CD14-positive monocyte (primary cell): Measurements from ENCODE around the gene NECTIN1. TPM values are rescaled to one million over a fixed set of nuclear protein-coding genes. Genes with fewer than 3 reads are reported as not detected.

Experiments used
- DNase-seq, 3 donors: peaks; one replicate each; pipeline ENCODE4 v3.0.0-alpha.2; 2011 to 2022
- H2AFZ ChIP-seq: 2 replicates; pipeline ENCODE4 v1.6.0; 2012; ENCODE audit warnings: mild to moderate bottlenecking, low read depth, low read length, inconsistent platforms; ENCODE audit not compliant: insufficient read depth, poor library complexity, severe bottlenecking
- H3K27ac ChIP-seq, 2 donors: 1 replicate in 1 of 2; 2 replicates in 1 of 2; pipeline ENCODE4 v1.5.1; 2012 to 2013; ENCODE audit warnings: low read length in 2 of 2, control low read depth in 1 of 2, inconsistent platforms in 1 of 2, low read depth in 1 of 2, mild to moderate bottlenecking in 1 of 2
- H3K27me3 ChIP-seq, 2 donors: one replicate each; pipeline versions ENCODE4 v1.6.0 to v1.6.1; 2011 to 2013; ENCODE audit warnings: low read length in 2 of 2; ENCODE audit not compliant: control insufficient read depth in 2 of 2, insufficient read depth in 2 of 2
- H3K36me3 ChIP-seq, 2 donors: replicated peaks in 1 of 2; 1 replicate in 1 of 2; 2 replicates in 1 of 2; pipeline versions ENCODE4 v1.5.1 to v1.6.1; 2012 to 2013; ENCODE audit warnings: low read length in 2 of 2, control low read depth in 1 of 2, inconsistent platforms in 1 of 2, mild to moderate bottlenecking in 1 of 2; ENCODE audit not compliant: insufficient read depth in 2 of 2, control insufficient read depth in 1 of 2
- H3K4me1 ChIP-seq, 2 donors: 1 replicate in 1 of 2; 2 replicates in 1 of 2; pipeline versions ENCODE4 v1.5.1 to v1.6.1; 2012 to 2013; ENCODE audit warnings: low read length in 2 of 2, control low read depth in 1 of 2, inconsistent platforms in 1 of 2, mild to moderate bottlenecking in 1 of 2, moderate library complexity in 1 of 2; ENCODE audit not compliant: insufficient read depth in 2 of 2, control insufficient read depth in 1 of 2
- H3K4me2 ChIP-seq: replicated peaks from 2 replicates; pipeline ENCODE3; 2012; ENCODE audit warnings: low read length, moderate library complexity, mild to moderate bottlenecking; ENCODE audit not compliant: poor library complexity, severe bottlenecking; ENCODE audit errors: extremely low read depth
- H3K4me3 ChIP-seq, 3 experiments: fragments of 200-600 bp in 1 of 3; sonication (generic) in 1 of 3; replicated peaks in 1 of 3; 1 replicate in 2 of 3; 2 replicates in 1 of 3; pipeline ENCODE4 v1.5.1; 2011 to 2013; ENCODE audit warnings: low read length in 3 of 3, mild to moderate bottlenecking in 3 of 3, control low read depth in 2 of 3, low read depth in 2 of 3, inconsistent platforms in 1 of 3, moderate library complexity in 1 of 3
- H3K79me2 ChIP-seq: 2 replicates; pipeline ENCODE4 v1.6.0; 2012; ENCODE audit warnings: mild to moderate bottlenecking, control low read depth, inconsistent platforms, low read length, moderate library complexity; ENCODE audit not compliant: insufficient read depth
- H3K9ac ChIP-seq: 2 replicates; pipeline ENCODE4 v1.6.0; 2017; ENCODE audit warnings: low read length, mild to moderate bottlenecking; ENCODE audit not compliant: insufficient read depth, poor library complexity, severe bottlenecking
- H3K9me3 ChIP-seq, 2 donors: replicated peaks in 1 of 2; 1 replicate in 1 of 2; 2 replicates in 1 of 2; pipeline versions ENCODE4 v1.5.1 to v1.6.1; 2012 to 2013; ENCODE audit warnings: low read length in 2 of 2, control low read depth in 1 of 2; ENCODE audit not compliant: control insufficient read depth in 1 of 2, insufficient read depth in 1 of 2
- H4K20me1 ChIP-seq: 2 replicates; pipeline ENCODE4 v1.6.0; 2012; ENCODE audit warnings: mild to moderate bottlenecking, low read length, control low read depth, moderate library complexity; ENCODE audit not compliant: insufficient read depth
- H3K27ac Mint-ChIP-seq, 7 donors: one replicate each; pipeline ENCODE4 v1.8.0; 2020; ENCODE audit warnings: mild to moderate bottlenecking in 7 of 7, mixed read lengths in 7 of 7, moderate library complexity in 6 of 7, inconsistent platforms in 2 of 7
- H3K27me3 Mint-ChIP-seq, 3 donors: one replicate each; pipeline ENCODE4 v1.8.0; 2021 to 2022; ENCODE audit warnings: low read depth in 3 of 3, mild to moderate bottlenecking in 3 of 3, mixed read lengths in 3 of 3, moderate library complexity in 3 of 3, inconsistent platforms in 1 of 3
- H3K36me3 Mint-ChIP-seq, 2 donors: one replicate each; pipeline ENCODE4 v1.8.0; 2020; ENCODE audit warnings: mixed read lengths in 2 of 2, inconsistent platforms in 1 of 2, mild to moderate bottlenecking in 1 of 2
- H3K4me1 Mint-ChIP-seq: one replicate; pipeline ENCODE4 v1.8.0; 2020; ENCODE audit warnings: mild to moderate bottlenecking, mixed read lengths
- H3K4me3 Mint-ChIP-seq, 2 donors: one replicate each; pipeline ENCODE4 v1.8.0; 2020; ENCODE audit warnings: mild to moderate bottlenecking in 2 of 2, mixed read lengths in 2 of 2, moderate library complexity in 1 of 2
- H3K9me3 Mint-ChIP-seq, 7 donors: one replicate each; pipeline ENCODE4 v1.8.0; 2020 to 2022; ENCODE audit warnings: mixed read lengths in 7 of 7, mild to moderate bottlenecking in 6 of 7, moderate library complexity in 6 of 7, inconsistent platforms in 2 of 7
- WGBS: methylation state at CpG from one replicate; pipeline ENCODE4 v1.1.5; 2013; ENCODE audit warnings: missing lambda C conversion rate; ENCODE audit not compliant: insufficient coverage; 5-methylcytosine and 5-hydroxymethylcytosine counted together
- intact Hi-C, 2 donors: fragments of 100-400 bp; cut with micrococcal nuclease; formaldehyde crosslinking; loops; one replicate each; pipeline versions ENCODE4 v1.15.0 to v1.15.1; 2023
- polyA plus RNA-seq, 3 donors: library from polyadenylated mRNA; depleted of rRNA in 1 of 3; unstranded in 2 of 3; stranded (reverse) in 1 of 3; fragments of 300-500 nt in 2 of 3; fragments of >200 nt in 1 of 3; fragmentation: Illumina TruSeq in 2 of 3; gene quantifications; 1 replicate in 2 of 3; 2 replicates in 1 of 3; pipeline ENCODE4 v1.2.3, GENCODE V29; 2012 to 2021
- TF ChIP-seq, protein P1 (sequence below): fragments of 200-600 bp; IDR thresholded peaks from one replicate; pipeline ENCODE4 v1.8.0; 2022; ENCODE audit warnings: antibody characterized with exemption, mild to moderate bottlenecking

The NECTIN1 gene
- polyA plus RNA-seq, 3 donors, result 0.53 to 8.3 (median 0.85) TPM

DNA sequence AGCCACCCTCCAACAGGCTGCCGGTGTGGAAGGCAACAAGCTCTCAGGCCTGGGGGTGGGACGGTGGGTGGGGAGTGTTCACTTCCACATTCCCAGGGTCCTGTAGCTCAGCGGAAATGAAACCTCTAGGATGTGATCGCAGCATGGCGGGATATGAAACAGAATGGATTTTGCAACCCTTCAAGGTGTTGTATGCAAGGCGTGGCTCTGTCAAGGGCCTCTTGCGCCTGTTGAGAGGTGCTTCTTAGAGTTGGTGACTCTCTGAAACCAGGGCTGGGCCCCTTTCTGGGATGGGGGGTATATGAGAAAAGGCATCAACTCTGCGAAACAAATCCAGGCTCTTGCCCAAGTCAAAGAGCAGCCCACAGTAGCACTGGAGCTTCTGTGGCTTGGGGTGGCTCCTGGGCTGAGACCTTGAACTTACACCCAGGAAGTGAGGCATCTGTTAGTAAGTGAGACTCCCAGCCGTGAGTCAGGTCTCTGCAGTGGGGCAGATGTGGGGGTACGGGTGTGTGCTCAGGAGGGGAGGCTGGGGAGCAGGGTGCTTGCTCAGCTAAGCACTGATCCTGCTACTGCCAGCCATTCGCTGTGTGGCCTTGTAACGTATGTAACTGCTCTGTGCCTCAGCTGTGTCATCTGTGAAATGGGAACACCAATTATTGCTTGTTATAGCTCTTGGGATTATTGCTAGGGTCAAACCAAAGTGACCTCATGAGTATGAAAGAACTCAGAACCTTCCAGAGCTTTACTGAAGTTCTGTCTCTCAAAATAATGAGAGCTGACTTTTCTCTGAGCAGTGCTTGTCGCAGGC lies 28.3 kb downstream of the NECTIN1 start:
- H3K79me2 ChIP-seq, result no peaks in the 10 kb centered on the region
- peaks cover 6% of the 10 kb centered on the region for H4K20me1 ChIP-seq
- H3K4me1 Mint-ChIP-seq, result peaks cover 23% of the 10 kb centered on the region
- H3K4me2 ChIP-seq, result no peak overlapping the region
- no peak overlapping the region for H3K9ac ChIP-seq
- peaks cover 8 to 15% of the 10 kb centered on the region in 2 donors for H3K4me1 ChIP-seq
- no peaks in the 10 kb centered on the region for H3K9me3 ChIP-seq
- peaks cover 0 to 2% (median 0%) of the 10 kb centered on the region in 7 donors for H3K9me3 Mint-ChIP-seq
- H3K36me3 Mint-ChIP-seq, result peaks cover 3 to 12% of the 10 kb centered on the region in 2 donors
- H3K4me3 Mint-ChIP-seq, result no peak overlapping the region
- H3K27me3 ChIP-seq, result no peaks in the 10 kb centered on the region
- DNase-seq, result no peak
- H3K4me3 ChIP-seq, result no peak overlapping the region
- no peaks in the 10 kb centered on the region for H3K27me3 Mint-ChIP-seq
- no peak overlapping the region for H3K27ac Mint-ChIP-seq
- TF ChIP-seq, protein P1, sequence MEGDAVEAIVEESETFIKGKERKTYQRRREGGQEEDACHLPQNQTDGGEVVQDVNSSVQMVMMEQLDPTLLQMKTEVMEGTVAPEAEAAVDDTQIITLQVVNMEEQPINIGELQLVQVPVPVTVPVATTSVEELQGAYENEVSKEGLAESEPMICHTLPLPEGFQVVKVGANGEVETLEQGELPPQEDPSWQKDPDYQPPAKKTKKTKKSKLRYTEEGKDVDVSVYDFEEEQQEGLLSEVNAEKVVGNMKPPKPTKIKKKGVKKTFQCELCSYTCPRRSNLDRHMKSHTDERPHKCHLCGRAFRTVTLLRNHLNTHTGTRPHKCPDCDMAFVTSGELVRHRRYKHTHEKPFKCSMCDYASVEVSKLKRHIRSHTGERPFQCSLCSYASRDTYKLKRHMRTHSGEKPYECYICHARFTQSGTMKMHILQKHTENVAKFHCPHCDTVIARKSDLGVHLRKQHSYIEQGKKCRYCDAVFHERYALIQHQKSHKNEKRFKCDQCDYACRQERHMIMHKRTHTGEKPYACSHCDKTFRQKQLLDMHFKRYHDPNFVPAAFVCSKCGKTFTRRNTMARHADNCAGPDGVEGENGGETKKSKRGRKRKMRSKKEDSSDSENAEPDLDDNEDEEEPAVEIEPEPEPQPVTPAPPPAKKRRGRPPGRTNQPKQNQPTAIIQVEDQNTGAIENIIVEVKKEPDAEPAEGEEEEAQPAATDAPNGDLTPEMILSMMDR, result no peak
- no peaks in the 10 kb centered on the region for H3K36me3 ChIP-seq
- intact Hi-C loops, result no loop called here
- no peak overlapping the region for H3K27ac ChIP-seq
- 64% methylated on average over 11 of the region's 13 CpGs for whole genome bisulfite sequencing
- H2AFZ ChIP-seq, result no peak overlapping the region

DNA sequence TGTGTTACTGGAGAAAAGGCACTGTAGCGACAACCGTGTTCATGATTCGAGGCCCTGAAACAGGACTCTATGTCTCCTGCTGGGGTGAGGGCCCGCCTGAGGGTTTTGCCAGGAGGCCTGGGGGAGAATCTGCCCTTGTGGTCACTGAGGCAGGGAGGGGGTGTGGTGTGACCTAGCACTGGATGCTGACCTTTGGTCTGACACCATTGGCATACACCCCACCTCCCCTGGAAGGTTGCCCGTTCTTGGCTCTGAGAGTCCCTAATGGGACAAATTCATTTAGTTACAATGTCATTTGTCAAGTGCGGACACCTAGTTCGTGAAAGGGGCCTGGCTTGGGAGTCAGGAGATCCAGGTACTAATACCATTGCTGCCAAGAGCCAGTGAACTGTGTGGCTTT lies 29.0 kb downstream of the NECTIN1 start:
- DNase-seq, result no peak
- H3K36me3 Mint-ChIP-seq, result peaks cover 3 to 8% of the 10 kb centered on the region in 2 donors
- peaks cover 6 to 10% of the 10 kb centered on the region in 2 donors for H3K4me1 ChIP-seq
- 98% methylated on average over 5 of the region's 7 CpGs for WGBS
- no peaks in the 10 kb centered on the region for H3K27me3 ChIP-seq
- H3K4me1 Mint-ChIP-seq, result peaks cover 19% of the 10 kb centered on the region
- H3K4me2 ChIP-seq, result no peak overlapping the region
- TF ChIP-seq, protein P1, result no peak
- no peaks in the 10 kb centered on the region for H3K27me3 Mint-ChIP-seq
- H4K20me1 ChIP-seq, result peaks cover 6% of the 10 kb centered on the region
- no peak overlapping the region for H3K4me3 Mint-ChIP-seq
- intact Hi-C loops, result no loop called here
- no peak overlapping the region for H3K4me3 ChIP-seq
- no peaks in the 10 kb centered on the region for H3K9me3 ChIP-seq
- no peak overlapping the region for H3K9ac ChIP-seq
- no peaks in the 10 kb centered on the region for H3K36me3 ChIP-seq
- no peak overlapping the region for H3K27ac Mint-ChIP-seq
- no peak overlapping the region for H3K27ac ChIP-seq
- H2AFZ ChIP-seq, result no peak overlapping the region
- H3K79me2 ChIP-seq, result no peaks in the 10 kb centered on the region
- H3K9me3 Mint-ChIP-seq, result peaks cover 0 to 1% (median 0%) of the 10 kb centered on the region in 7 donors
